Activated CD4-positive, CD25-positive, alpha-beta regulatory T cell (primary cell): Measurements from ENCODE around the gene NMT2.

Experiments
- DNase-seq, 4 experiments: peaks; one replicate each; lab custom pipeline; 2025; lab: John Stamatoyannopoulos, UW

The NMT2 gene

DNA sequence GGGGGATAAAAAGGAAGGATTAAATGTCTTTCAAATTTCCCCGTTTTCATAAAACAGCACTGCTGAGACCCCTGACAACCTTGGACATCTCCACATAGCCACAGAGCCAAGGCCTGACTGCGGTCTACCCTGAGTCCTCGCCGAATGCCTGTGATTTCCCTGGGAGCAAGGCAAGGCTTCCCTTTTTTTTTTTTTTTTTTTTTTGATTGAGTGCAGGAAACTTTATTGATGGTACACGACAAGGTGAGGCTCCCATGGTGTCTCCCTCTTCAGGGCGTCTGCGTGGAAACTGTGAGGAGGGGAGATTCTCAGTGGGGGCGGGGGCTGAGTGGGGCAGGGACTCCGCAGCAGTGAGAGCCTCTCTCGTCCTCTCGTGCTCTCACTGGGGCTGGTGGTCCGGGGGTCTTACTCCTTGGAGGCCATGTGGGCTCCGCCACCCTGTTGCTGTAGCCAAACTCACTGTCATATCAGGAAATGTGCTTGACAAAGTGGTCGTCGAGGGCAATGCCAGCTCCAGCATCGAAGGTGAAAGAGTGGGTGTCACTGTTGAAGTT, 75.6 kb downstream of the NMT2 start:
- no peak for DNase-seq

DNA sequence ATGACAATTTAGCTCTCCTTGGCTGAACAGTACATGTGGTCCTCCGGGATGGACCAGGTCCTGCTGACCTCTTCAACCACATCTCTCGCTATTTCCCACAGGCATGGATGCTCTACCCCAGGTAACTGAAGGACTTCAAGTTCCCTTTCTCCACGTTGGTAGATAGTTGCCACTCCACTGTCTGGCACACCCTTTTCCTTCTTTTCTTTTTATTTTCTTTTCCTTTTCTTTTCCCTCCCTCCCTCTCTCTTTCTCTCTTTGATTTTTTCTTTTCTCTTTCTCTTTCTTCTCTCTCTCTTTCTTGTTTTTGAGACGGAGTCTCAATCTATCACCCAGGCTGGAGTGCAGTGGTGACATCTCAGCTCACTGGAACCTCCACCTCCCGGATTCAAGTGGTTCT, 77.1 kb downstream of the NMT2 start:
- no peak for DNase-seq

DNA sequence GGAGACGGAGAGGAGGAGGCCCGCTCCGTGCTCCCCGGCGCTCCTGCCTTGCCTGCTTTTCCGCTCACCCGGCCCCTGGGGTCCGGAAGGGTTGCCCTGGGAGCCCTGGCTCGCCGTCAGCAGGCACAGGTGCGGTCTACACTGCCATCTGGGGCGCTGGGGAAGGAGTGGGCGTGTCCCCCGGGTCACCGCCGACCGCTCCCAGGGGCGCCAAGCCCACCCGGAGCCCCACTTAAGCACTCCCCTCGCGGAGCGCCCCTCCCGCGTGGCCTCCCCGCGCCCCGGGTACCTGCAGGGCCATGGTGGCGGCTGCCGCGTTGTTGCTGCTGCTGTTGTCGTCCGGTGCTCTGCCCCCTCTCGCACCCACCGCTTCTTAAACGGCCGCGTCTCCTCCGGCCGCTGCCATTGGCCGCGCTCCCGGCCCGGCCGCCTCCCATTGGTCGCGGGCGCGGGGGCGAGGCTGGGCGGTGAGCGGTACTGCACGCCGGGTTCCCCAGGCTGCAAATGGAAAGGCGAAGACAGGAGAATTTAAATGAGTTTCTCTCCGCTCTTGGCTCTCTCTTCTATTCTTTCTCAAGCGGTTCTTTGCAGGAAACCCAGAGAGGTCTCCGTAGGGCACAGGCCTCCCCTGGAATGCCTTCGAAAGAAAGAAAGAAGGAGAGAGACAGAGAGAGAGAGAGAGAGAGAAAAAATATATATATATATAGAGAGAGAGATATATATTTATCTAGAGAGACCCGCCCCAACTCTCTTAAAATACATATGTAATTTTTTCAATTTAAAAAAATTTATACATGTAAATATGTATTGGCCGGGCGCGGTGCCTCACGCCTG, 79.8 kb downstream of the NMT2 start, which contains the start of gene ACBD7:
Gene ACBD7, minus strand, starts transcription at position 349 of the 834 bp plus-strand sequence. Its CDS starts 48 bp downstream, at position 301.
- peak; percentile 56 to 63 (median 58) for DNase-seq

DNA sequence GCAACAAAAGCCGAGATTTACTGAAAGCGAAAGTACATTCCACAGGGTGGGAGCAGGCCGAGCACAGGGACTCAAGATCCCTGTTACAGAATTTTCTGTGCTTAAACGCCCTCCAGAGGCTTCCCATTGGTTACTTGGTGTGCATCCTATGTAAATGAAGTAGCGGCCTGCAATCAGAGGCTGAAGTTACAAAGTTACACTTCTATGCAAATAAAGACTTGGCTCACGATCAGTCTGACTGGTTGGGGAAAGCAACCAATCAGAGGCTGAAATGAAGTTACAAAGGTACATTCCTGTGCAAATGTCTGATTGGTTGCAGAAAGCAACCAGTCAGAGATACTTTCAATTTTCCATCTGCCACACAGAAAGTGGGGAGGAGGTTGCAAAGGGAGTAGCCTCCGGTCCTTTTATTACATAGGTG, 84.0 kb downstream of the NMT2 start:
- DNase-seq = no peak

DNA sequence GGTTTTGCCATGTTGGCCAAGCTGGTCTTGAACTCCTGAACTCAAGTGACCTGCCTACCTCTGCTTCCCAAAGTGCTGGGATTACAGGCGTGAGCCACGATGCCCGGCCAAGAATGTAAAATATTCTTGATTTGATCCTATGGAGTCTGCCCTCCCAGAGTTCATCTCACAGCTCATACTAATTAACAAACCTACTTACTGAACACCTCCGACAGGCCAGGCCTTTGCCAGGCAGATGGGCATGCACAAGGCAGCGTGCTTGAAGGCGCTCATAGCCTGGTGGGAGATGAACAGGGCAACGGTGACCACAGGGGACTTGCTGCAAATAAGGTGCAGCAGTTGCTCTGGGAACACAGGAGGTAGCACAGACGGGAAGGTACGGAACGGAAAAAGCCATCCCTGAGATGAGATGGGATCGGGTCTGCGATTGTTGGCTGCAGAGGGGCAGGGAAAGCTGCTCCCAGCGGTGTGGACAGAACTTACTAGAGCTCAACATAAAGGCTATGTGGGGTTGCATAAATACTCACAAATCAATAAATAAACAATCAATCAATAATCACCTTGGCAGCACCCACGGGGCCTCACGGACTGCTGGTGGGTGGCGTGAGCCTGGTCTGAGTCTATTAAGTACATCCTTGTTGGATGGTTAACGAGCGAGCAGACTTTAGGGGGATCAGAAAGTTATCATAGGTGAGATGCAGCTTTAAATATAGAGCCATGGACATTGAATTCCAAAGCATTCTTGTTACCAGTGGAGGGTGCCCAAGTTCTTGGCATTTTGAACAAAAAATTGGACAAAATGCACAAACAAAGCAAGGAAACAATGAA, 84.6 kb downstream of the NMT2 start:
- no peak for DNase-seq

DNA sequence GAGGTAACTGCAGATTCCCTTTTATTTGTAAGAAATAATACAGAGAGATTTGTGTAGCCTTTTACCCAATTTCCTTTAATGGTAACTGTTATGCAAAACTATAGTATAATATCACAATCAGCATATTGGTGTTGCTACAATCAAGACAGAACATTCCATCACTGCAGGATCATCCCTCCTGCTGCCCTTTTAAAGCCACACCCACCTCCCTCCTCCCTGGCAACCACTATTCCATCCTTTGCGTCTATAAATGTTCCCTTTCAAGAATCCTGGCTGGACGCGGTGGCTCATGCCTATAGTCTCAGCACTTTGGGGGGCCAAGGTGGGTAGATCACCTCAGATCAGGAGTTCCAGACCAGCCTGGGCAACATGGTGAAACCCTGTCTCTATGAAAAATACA, 93.1 kb downstream of the NMT2 start:
- DNase-seq = no peak

DNA sequence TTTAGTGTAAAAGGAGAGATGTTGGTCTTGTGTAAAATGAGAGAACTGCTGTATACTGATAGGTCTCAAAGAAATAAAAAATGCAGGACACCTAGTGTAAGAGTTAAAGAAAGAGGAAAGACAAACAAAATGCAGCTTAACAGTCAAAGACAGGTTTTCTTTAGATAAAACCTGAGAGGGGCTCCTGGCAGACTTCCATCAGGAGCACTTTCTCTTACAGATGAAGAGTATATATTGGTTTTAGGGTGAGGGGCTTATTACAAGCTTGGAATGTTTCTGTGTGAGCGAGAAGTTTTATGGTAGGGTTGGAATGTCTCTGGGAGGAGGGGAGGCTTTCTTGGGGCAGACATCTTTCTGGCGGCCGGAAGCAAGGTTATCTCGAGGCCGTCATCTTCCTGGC, 96.1 kb downstream of the NMT2 start:
- no peak for DNase-seq

DNA sequence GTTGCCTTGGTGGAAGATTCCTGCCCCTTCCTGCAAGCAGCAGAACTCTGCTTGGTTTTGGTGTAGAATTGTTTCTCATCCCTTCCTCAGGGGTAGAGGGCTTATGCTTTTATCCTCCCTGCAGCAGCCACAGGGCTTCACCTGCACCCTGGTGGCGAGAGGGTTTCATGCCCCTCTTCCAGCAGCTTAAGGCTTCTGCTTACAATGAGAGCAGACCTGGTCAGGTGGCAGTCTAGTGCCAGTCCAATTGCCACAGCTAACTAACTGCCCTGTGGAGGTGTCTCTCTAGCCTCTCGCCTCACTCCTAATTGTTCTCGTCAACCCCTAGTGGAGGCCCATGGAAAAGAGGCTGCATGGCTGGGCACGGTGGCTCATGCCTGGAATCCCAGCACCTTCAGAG, 99.3 kb downstream of the NMT2 start:
- no peak for DNase-seq

DNA sequence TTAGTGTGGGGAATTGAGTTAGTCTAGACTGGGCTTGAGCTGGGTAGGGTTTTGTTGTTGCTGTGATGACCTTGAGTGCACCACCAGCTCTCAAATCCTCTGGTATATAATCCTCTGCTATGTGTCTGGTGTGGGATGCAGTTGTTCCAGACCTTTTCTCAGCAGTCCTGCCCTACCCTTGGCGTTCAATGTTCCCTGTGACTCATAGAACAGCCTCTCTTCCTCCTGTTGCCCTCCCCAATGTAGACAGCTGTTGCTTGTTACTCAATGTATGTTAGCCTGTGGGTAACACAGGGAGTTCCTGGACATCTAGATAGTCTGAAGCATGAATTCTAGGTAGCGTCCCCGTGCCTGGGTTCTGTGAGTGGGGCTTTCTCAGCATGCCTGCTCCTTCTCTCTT, 99.7 kb downstream of the NMT2 start:
- no peak for DNase-seq

DNA sequence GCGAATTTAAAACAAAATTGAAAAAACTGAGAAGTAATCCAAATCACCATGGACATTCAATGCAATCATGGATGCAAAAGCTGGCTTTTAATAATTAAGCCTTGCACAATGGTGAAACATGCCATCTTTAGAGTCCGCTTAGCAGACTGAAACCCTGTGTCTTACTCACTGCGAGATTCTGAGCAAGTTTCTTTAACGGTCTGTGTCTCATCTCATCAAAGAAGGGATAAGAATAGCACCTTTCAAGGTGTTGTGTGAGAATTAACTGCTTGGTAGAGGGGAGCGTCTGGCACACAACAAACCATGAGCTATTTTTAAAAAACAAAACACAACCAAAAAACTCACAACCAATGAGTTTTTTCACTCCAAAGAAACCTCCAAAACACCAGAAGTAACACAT, 101.3 kb downstream of the NMT2 start:
- no peak for DNase-seq

DNA sequence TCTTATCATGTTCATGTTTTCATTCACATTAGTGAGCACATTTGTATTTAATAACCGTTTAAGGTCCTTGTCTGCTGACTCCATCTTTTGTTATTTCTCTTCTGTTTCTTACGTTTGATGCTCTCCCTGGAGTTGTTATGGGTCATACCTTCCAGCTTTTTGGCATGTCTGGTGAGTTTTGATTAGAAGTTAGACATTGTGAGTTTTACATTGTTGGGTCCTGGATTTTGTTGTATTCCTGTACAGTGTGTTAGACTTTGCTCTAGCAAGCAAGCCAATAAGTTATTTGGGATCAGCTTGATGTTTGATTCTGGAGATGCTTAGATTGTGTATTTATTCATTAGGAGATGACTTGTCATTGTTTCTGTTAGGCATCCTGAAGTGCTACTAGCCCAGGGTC, 107.9 kb downstream of the NMT2 start:
- no peak for DNase-seq

DNA sequence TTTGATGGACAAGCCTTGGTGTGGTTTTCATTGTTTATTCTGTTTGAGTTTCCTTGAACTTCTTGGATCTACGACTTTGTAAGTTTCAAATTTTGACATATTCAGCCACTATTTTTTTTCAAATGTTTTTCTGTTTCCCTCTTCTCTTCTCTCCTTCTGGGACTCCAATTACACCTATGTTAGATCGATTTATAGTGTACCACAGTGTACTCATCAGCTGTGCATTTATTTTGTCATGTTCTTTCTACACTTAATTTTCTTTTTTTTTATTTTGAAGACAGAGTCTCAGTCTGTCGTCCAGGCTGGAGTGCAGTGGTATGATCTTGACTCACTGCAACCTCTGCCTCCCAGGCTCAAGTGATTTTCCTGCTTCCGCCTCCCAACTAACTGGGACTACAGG, 108.6 kb downstream of the NMT2 start:
- no peak for DNase-seq

DNA sequence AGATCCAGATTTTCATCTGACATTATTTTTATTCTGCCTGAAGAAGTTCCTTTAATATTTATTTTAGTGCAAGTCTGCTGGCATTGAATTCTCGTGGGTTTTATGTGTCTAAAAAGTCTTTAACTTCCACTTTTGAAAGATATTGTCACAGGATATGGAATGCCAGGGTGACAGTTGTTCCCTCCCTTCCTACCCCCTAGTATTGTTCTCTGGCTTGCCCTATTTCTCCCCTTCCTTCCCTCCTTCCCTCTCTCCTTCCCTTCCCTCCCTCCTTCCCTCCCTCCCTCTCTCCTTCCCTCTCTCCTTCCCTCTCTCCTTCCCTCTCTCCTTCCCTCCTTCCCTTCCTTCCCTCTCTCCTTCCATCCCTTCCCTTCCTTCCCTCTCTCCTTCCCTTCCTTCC, 109.8 kb downstream of the NMT2 start:
- no peak for DNase-seq
